Liver (tissue), 3 donors: ENCODE data around the gene KICS2.
"Not testable (repeated sequence)": the region's sequence is repeated elsewhere in the genome, so short reads cannot be mapped to it uniquely, and the experiment has no call there.

Experiments used
- ATF3 ChIP-seq: IDR thresholded peaks from 2 replicates; pipeline ENCODE4 v1.6.1; 2016; ENCODE audit warnings: antibody characterized with exemption
- CTCF ChIP-seq: fragments of 150-350 bp; IDR thresholded peaks from 2 replicates; pipeline ENCODE4 v1.5.1; 2017; ENCODE audit warnings: improper control_type of control experiment, low read depth, low read length; ENCODE audit not compliant: missing input control
- EGR1 ChIP-seq, 2 donors: IDR thresholded peaks; 2 replicates each; pipeline ENCODE4 v1.6.1; 2016 to 2018; ENCODE audit warnings: antibody characterized with exemption in 2 of 2, low read depth in 2 of 2
- GABPA ChIP-seq, 2 donors: IDR thresholded peaks in 1 of 2; conservative IDR thresholded peaks in 1 of 2; 2 replicates each; pipeline ENCODE4 v1.6.1; 2016; ENCODE audit warnings: antibody characterized with exemption in 2 of 2, mild to moderate bottlenecking in 1 of 2, moderate library complexity in 1 of 2
- MAX ChIP-seq: IDR thresholded peaks from 2 replicates; pipeline ENCODE4 v1.6.1; 2016; ENCODE audit warnings: antibody characterized with exemption
- NR2F2 ChIP-seq: IDR thresholded peaks from 2 replicates; pipeline ENCODE4 v1.6.1; 2016; ENCODE audit warnings: antibody characterized with exemption
- RAD21 ChIP-seq, 2 donors: IDR thresholded peaks; 2 replicates each; pipeline ENCODE4 v1.6.1; 2016; ENCODE audit warnings: antibody characterized with exemption in 2 of 2, mild to moderate bottlenecking in 2 of 2
- REST ChIP-seq: IDR thresholded peaks from 2 replicates; pipeline ENCODE4 v1.6.1; 2016; ENCODE audit warnings: antibody characterized with exemption, mild to moderate bottlenecking
- RXRA ChIP-seq, 2 donors: IDR thresholded peaks; 2 replicates each; pipeline ENCODE4 v1.6.1; 2017 to 2018; ENCODE audit warnings: antibody characterized with exemption in 2 of 2, mild to moderate bottlenecking in 1 of 2
- TAF1 ChIP-seq: conservative IDR thresholded peaks from 2 replicates; pipeline ENCODE4 v1.6.1; 2016; ENCODE audit warnings: antibody characterized with exemption, mild to moderate bottlenecking
- YY1 ChIP-seq: IDR thresholded peaks from 2 replicates; pipeline ENCODE4 v1.6.1; 2016; ENCODE audit warnings: antibody characterized with exemption, mild to moderate bottlenecking
- donor health status: healthy.
- donor health status: healthy.

GRCh38 chr12:64217643-64218042, 4.5 kb downstream of the KICS2 start:
- TF ChIP-seq MAX; CTCF; TAF1; RAD21 (IDR thresholded peaks at IDR 0.05); GABPA (IDR thresholded peaks at IDR 0.05 in 1 of 2, conservative IDR thresholded peaks at IDR 0.05 in 1 of 2); EGR1 (IDR thresholded peaks at IDR 0.05; ENCODE audit: low read depth in 2 of 2); YY1; REST; ATF3; NR2F2; RXRA (IDR thresholded peaks at IDR 0.05): not testable (repeated sequence)
